H1 (cell line): Measurements from ENCODE around the gene WDR91. TPM values are rescaled to one million over a fixed set of nuclear protein-coding genes. Genes with fewer than 3 reads are reported as not detected.

Experiments
- CTCF ChIA-PET: fragments of 300-600 bp; sonication (Branson Sonifier 250); formaldehyde crosslinking; loops from one replicate; lab custom pipeline; 2021; ENCODE audit not compliant: partially characterized antibody; lab: Charles Lee
- POLR2A ChIA-PET: fragments of 300-600 bp; sonication (Branson Sonifier 250); formaldehyde crosslinking; loops from one replicate; lab custom pipeline; 2021; ENCODE audit warnings: inconsistent platforms; ENCODE audit not compliant: partially characterized antibody; lab: Charles Lee
- DNase-seq, 2 experiments: peaks; one replicate each; pipeline versions ENCODE4 v3.0.0 to v3.0.0-alpha.2; 2010 to 2022; ENCODE audit warnings: low spot score in 2 of 2, low read depth in 1 of 2, mixed read lengths in 1 of 2
- FAIRE-seq: peaks from 2 replicates; lab custom pipeline; 2011; peaks lifted over from hg19 to GRCh38; lab: Jason Lieb, UNC
- H2AFZ ChIP-seq: 2 replicates; pipeline ENCODE4 v1.8.1; 2012; ENCODE audit warnings: low read length, inconsistent platforms
- H2AK5ac ChIP-seq: 2 replicates; pipeline ENCODE4 v1.6.1; 2013; ENCODE audit warnings: low read depth, low read length
- H2BK120ac ChIP-seq: replicated peaks from 2 replicates; pipeline ENCODE3; 2013; ENCODE audit warnings: low read depth, low read length, inconsistent platforms
- H2BK12ac ChIP-seq: 2 replicates; pipeline ENCODE4 v1.6.1; 2013; ENCODE audit warnings: low read depth, low read length
- H2BK15ac ChIP-seq: 2 replicates; pipeline ENCODE4 v1.6.1; 2013; ENCODE audit warnings: low read length
- H2BK20ac ChIP-seq: 2 replicates; pipeline ENCODE4 v1.6.1; 2013; ENCODE audit warnings: low read length
- H2BK5ac ChIP-seq: 2 replicates; pipeline ENCODE4 v1.6.1; 2013; ENCODE audit warnings: low read depth, low read length
- H3K14ac ChIP-seq: 2 replicates; pipeline ENCODE4 v1.6.1; 2013; ENCODE audit warnings: inconsistent platforms; ENCODE audit not compliant: insufficient read length
- H3K18ac ChIP-seq: 2 replicates; pipeline ENCODE4 v1.6.1; 2013; ENCODE audit warnings: low read length; ENCODE audit errors: extremely low read depth
- H3K23ac ChIP-seq: 2 replicates; pipeline ENCODE4 v1.6.1; 2013; ENCODE audit warnings: inconsistent platforms; ENCODE audit not compliant: insufficient read length
- H3K23me2 ChIP-seq: 2 replicates; pipeline ENCODE4 v1.6.1; 2013; ENCODE audit warnings: low read depth, low read length
- H3K27ac ChIP-seq: 2 replicates; pipeline ENCODE4 v1.6.1; 2011; ENCODE audit warnings: low read depth, low read length, inconsistent platforms
- H3K27me3 ChIP-seq, 4 experiments: replicated peaks in 1 of 4; 1 replicate in 1 of 4; 2 replicates in 3 of 4; pipeline versions ENCODE4 v1.6.1 to v1.8.1; 2011 to 2013; ENCODE audit warnings: low read length in 3 of 4, mild to moderate bottlenecking in 3 of 4, inconsistent platforms in 2 of 4, mixed read lengths in 2 of 4, moderate library complexity in 1 of 4; ENCODE audit not compliant: control insufficient read depth in 3 of 4, insufficient read depth in 3 of 4; ENCODE audit errors: extremely low read depth in 1 of 4
- H3K36me3 ChIP-seq, 4 experiments: 2 replicates each; pipeline versions ENCODE4 v1.6.1 to v1.8.1; 2011 to 2013; ENCODE audit warnings: mild to moderate bottlenecking in 4 of 4, low read length in 3 of 4, moderate library complexity in 2 of 4, control low read depth in 1 of 4, inconsistent platforms in 1 of 4; ENCODE audit not compliant: insufficient read depth in 4 of 4, control insufficient read depth in 2 of 4
- H3K4ac ChIP-seq: replicated peaks from 2 replicates; pipeline ENCODE3; 2013; ENCODE audit warnings: low read length, low read depth, mixed read lengths, inconsistent platforms; ENCODE audit not compliant: insufficient read length
- H3K4me1 ChIP-seq, 4 experiments: replicated peaks in 1 of 4; 1 replicate in 1 of 4; 2 replicates in 3 of 4; pipeline versions ENCODE4 v1.6.1 to v1.8.1; 2011 to 2013; ENCODE audit warnings: low read length in 3 of 4, inconsistent platforms in 2 of 4, mixed read lengths in 1 of 4; ENCODE audit not compliant: insufficient read depth in 4 of 4, control insufficient read depth in 3 of 4
- H3K4me2 ChIP-seq, 2 experiments: 2 replicates each; pipeline versions ENCODE4 v1.6.1 to v1.8.1; 2011 to 2013; ENCODE audit warnings: low read depth in 2 of 2, low read length in 2 of 2, control low read depth in 1 of 2, inconsistent platforms in 1 of 2, mild to moderate bottlenecking in 1 of 2; ENCODE audit not compliant: insufficient read depth in 1 of 2
- H3K4me3 ChIP-seq, 4 experiments: fragments of 200-600, 300-600 bp in 1 of 4; sonication (generic), shearing (Covaris generic), sonication (Bioruptor Twin) in 1 of 4; 2 replicates each; pipeline versions ENCODE4 v1.5.1 to v1.8.1; 2011 to 2016; ENCODE audit warnings: low read length in 4 of 4, low read depth in 3 of 4, control low read depth in 2 of 4, inconsistent platforms in 2 of 4, mild to moderate bottlenecking in 2 of 4, mixed read lengths in 1 of 4, moderate library complexity in 1 of 4; ENCODE audit not compliant: insufficient read depth in 2 of 4; ENCODE audit errors: extremely low read depth in 1 of 4
- H3K56ac ChIP-seq: replicated peaks from 2 replicates; pipeline ENCODE3; 2013; ENCODE audit warnings: low read depth, mild to moderate bottlenecking, mixed read lengths, low read length, inconsistent platforms; ENCODE audit not compliant: insufficient read length
- H3K79me1 ChIP-seq: 2 replicates; pipeline ENCODE4 v1.6.1; 2013; ENCODE audit warnings: low read depth, low read length, control low read depth
- H3K79me2 ChIP-seq, 2 experiments: 2 replicates each; pipeline versions ENCODE4 v1.6.1 to v1.8.1; 2012 to 2013; ENCODE audit warnings: low read length in 2 of 2, mild to moderate bottlenecking in 2 of 2, inconsistent platforms in 1 of 2; ENCODE audit not compliant: insufficient read depth in 2 of 2, control insufficient read depth in 1 of 2
- H3K9ac ChIP-seq, 4 experiments: replicated peaks in 1 of 4; 1 replicate in 1 of 4; 2 replicates in 3 of 4; pipeline versions ENCODE4 v1.6.1 to v1.8.1; 2011 to 2013; ENCODE audit warnings: low read depth in 3 of 4, low read length in 3 of 4, control low read depth in 2 of 4, mild to moderate bottlenecking in 2 of 4, moderate library complexity in 2 of 4, inconsistent platforms in 1 of 4; ENCODE audit errors: extremely low read depth in 1 of 4
- H3K9me3 ChIP-seq, 2 experiments: 2 replicates each; pipeline versions ENCODE4 v1.6.1 to v1.8.1; 2012 to 2013; ENCODE audit warnings: mild to moderate bottlenecking in 2 of 2, moderate library complexity in 2 of 2, control low read depth in 1 of 2, inconsistent platforms in 1 of 2, low read depth in 1 of 2, low read length in 1 of 2, mixed read lengths in 1 of 2; ENCODE audit not compliant: insufficient read depth in 2 of 2
- H4K20me1 ChIP-seq, 2 experiments: replicated peaks in 1 of 2; 2 replicates each; pipeline versions ENCODE3 to v1.8.1; 2011 to 2013; ENCODE audit warnings: inconsistent platforms in 2 of 2, low read length in 2 of 2, mild to moderate bottlenecking in 1 of 2; ENCODE audit not compliant: insufficient read depth in 2 of 2, control insufficient read depth in 1 of 2
- H4K5ac ChIP-seq: 2 replicates; pipeline ENCODE4 v1.6.1; 2013; ENCODE audit warnings: low read length, low read depth, mixed read lengths, inconsistent platforms; ENCODE audit not compliant: insufficient read length
- H4K8ac ChIP-seq: 2 replicates; pipeline ENCODE4 v1.8.0; 2013; ENCODE audit warnings: mild to moderate bottlenecking, moderate library complexity, low read length, inconsistent platforms; ENCODE audit not compliant: insufficient read depth; ENCODE audit errors: extremely low read depth
- H4K91ac ChIP-seq: replicated peaks from 2 replicates; pipeline ENCODE3; 2013; ENCODE audit warnings: low read length, mixed read lengths, inconsistent platforms; ENCODE audit not compliant: insufficient read length
- ATF2 ChIP-seq: IDR thresholded peaks from 2 replicates; pipeline ENCODE4 v1.6.1; 2012; ENCODE audit warnings: low read length, inconsistent platforms
- JUND ChIP-seq: IDR thresholded peaks from 2 replicates; pipeline ENCODE4 v1.6.1; 2011; ENCODE audit warnings: mild to moderate bottlenecking, improper control_type of control experiment, low read length
- NRF1 ChIP-seq: IDR thresholded peaks from 2 replicates; pipeline ENCODE4 v1.6.1; 2011; ENCODE audit warnings: mild to moderate bottlenecking, low read depth, low read length, improper control_type of control experiment
- POU5F1 ChIP-seq: IDR thresholded peaks from 2 replicates; pipeline ENCODE4 v1.6.1; 2011; ENCODE audit warnings: low read depth, mild to moderate bottlenecking, low read length, moderate library complexity
- RBBP5 ChIP-seq: IDR thresholded peaks from 2 replicates; pipeline ENCODE4 v1.7.1; 2012; ENCODE audit warnings: low read depth, mild to moderate bottlenecking, inconsistent platforms, low read length, moderate library complexity, borderline replicate concordance
- RNF2 ChIP-seq: fragments of 200-900, 300-1000 bp; sonication (generic); IDR thresholded peaks from 2 replicates; pipeline ENCODE4 v1.7.1; 2016; ENCODE audit warnings: borderline replicate concordance, low read depth, mild to moderate bottlenecking, antibody characterized with exemption, low read length; ENCODE audit not compliant: poor library complexity, severe bottlenecking; ENCODE audit errors: missing control alignments
- SIRT6 ChIP-seq: IDR thresholded peaks from one replicate; pipeline ENCODE4 v1.7.1; 2012; ENCODE audit warnings: low read length, inconsistent platforms
- SIX5 ChIP-seq: IDR thresholded peaks from 2 replicates; pipeline ENCODE4 v1.6.1; 2011; ENCODE audit warnings: mild to moderate bottlenecking, low read depth, low read length
- TEAD4 ChIP-seq: IDR thresholded peaks from 2 replicates; pipeline ENCODE4 v1.6.1; 2012; ENCODE audit warnings: low read depth, low read length, inconsistent platforms, mixed read lengths
- USF2 ChIP-seq: IDR thresholded peaks from 2 replicates; pipeline ENCODE4 v1.6.1; 2011; ENCODE audit warnings: low read length, improper control_type of control experiment
- YY1 ChIP-seq: IDR thresholded peaks from 2 replicates; pipeline ENCODE4 v1.6.1; 2011; ENCODE audit warnings: low read depth, mild to moderate bottlenecking, low read length
- WGBS, 2 experiments: shearing (Covaris generic) in 1 of 2; methylation state at CpG; one replicate each; pipeline versions ENCODE4 v1.1.6 to v1.1.7; 2013 to 2015; ENCODE audit warnings: low lambda C conversion rate in 2 of 2, mixed read lengths in 2 of 2, inconsistent platforms in 1 of 2, low coverage in 1 of 2, missing lambda C conversion rate in 1 of 2; ENCODE audit not compliant: insufficient replicate concordance in 2 of 2, insufficient coverage in 1 of 2, insufficient read length in 1 of 2; ENCODE audit errors: extremely low coverage in 1 of 2, missing lambda C conversion rate in 1 of 2; 5-methylcytosine and 5-hydroxymethylcytosine counted together
- polyA plus RNA-seq, 7 experiments: library from polyadenylated mRNA; depleted of rRNA in 3 of 7; stranded (reverse) in 5 of 7; unstranded in 2 of 7; fragments of >200 nt in 5 of 7; fragments of 200-250 nt in 2 of 7; gene quantifications; 1 replicate in 5 of 7; 2 replicates in 1 of 7; 4 replicates in 1 of 7; pipeline versions ENCODE4 v1.2.1 to v1.2.3, GENCODE V29; 2011 to 2013; ENCODE audit warnings: missing spikeins in 2 of 7, mixed read lengths in 2 of 7
- total RNA-seq: library from RNA; stranded (reverse); fragmentation: NEBNext Ultra II Directional; extraction: Animal tissue kit (Norgen Biotek cat#: 25700); gene quantifications from 2 replicates; pipeline ENCODE4 v1.2.1, GENCODE V29; 2021

Gene WDR91
- total and polyA plus RNA-seq, 2 of the 8 experiments (the other 6 are each of a cell fraction or from before 2014, with no cell fraction given), result 8.2 to 14.7 TPM

GRCh38 chr7:135184254-135184841 is 27.0 kb downstream of the WDR91 start:
- no peak overlapping the region for H2BK15ac ChIP-seq
- no peak overlapping the region for H2BK5ac ChIP-seq
- H4K20me1 ChIP-seq, result no peaks in the 10 kb centered on the region
- no peak overlapping the region for H3K27ac ChIP-seq
- no peak overlapping the region for H2AFZ ChIP-seq
- no peak overlapping the region for H2BK20ac ChIP-seq
- POLR2A ChIA-PET, result interaction anchor here (1.2 kb wide), 1 partner anchor 90 kb away, joined by 3 read pairs; no protein-coding TSS in a partner anchor
- no peak overlapping the region for H3K4me3 ChIP-seq
- H3K9me3 ChIP-seq, result peaks cover 22 to 33% of the 10 kb centered on the region in 2 experiments
- no peak for DNase-seq
- H4K91ac ChIP-seq, result no peak overlapping the region
- H4K8ac ChIP-seq, result no peak overlapping the region
- H3K4me2 ChIP-seq, result no peak overlapping the region
- no peaks in the 10 kb centered on the region for H3K79me1 ChIP-seq
- 85% methylated on average over 5 of the region's 5 CpGs; no CpG with 5 or more reads in 1 of the 2 experiments for WGBS, 2 experiments
- no peak overlapping the region for H3K14ac ChIP-seq
- no peak overlapping the region for H3K9ac ChIP-seq
- H2AK5ac ChIP-seq, result no peak overlapping the region
- H3K4ac ChIP-seq, result no peak overlapping the region
- H4K5ac ChIP-seq, result no peak overlapping the region
- H3K23me2 ChIP-seq, result no peaks in the 10 kb centered on the region
- H3K56ac ChIP-seq, result no peak overlapping the region
- no peak for FAIRE-seq
- H2BK120ac ChIP-seq, result no peak overlapping the region
- H3K23ac ChIP-seq, result no peak overlapping the region
- H3K18ac ChIP-seq, result no peak overlapping the region
- no peaks in the 10 kb centered on the region for H3K27me3 ChIP-seq
- CTCF ChIA-PET, result interaction anchor here (1.1 kb wide), 1 partner anchor 16 kb away, joined by 5 read pairs; no protein-coding TSS in a partner anchor
- H3K79me2 ChIP-seq, result no peaks in the 10 kb centered on the region
- peaks cover 2 to 13% (median 2%) of the 10 kb centered on the region in 4 experiments; a peak in 5 of 8 replicates for H3K36me3 ChIP-seq
- H3K4me1 ChIP-seq, result no peaks in the 10 kb centered on the region
- no peak overlapping the region for H2BK12ac ChIP-seq
- no peak for TF ChIP-seq SIRT6
- no peak for TF ChIP-seq POU5F1
- TF ChIP-seq YY1, result no peak
- no peak for TF ChIP-seq TEAD4
- TF ChIP-seq ATF2, result no peak
- TF ChIP-seq USF2, result no peak
- TF ChIP-seq RNF2, result no peak
- TF ChIP-seq SIX5, result no peak
- no peak for TF ChIP-seq JUND
- no peak for TF ChIP-seq NRF1
- TF ChIP-seq RBBP5, result no peak
